Measurements from ENCODE around the gene ANLN. TPM values are rescaled to one million over a fixed set of nuclear protein-coding genes. Genes with fewer than 3 reads are reported as not detected.

The ANLN gene
- polyA plus RNA-seq, 3 donors, result 0.12 to 1.1 (median 0.25) TPM

GRCh38 chr7:36388423-36388822 lies 1.2 kb upstream of the ANLN start:
- H3K4me2 ChIP-seq (replicated peaks; ENCODE audit: extremely low read depth, low read length, poor library complexity, severe bottlenecking), result no peak overlapping the region
- WGBS (ENCODE audit: insufficient coverage), result no CpG with 5 or more reads among the region's 4 CpGs
- H3K9me3 ChIP-seq (replicated peaks in 1 of 2; ENCODE audit: control insufficient read depth in 1 of 2, insufficient read depth in 1 of 2, low read length in 2 of 2), result no peaks in the 10 kb centered on the region
- H4K20me1 ChIP-seq (ENCODE audit: insufficient read depth, low read length), result no peaks in the 10 kb centered on the region
- peaks cover 28% of the 10 kb centered on the region for H3K4me1 Mint-ChIP-seq
- TF ChIP-seq, protein P1, sequence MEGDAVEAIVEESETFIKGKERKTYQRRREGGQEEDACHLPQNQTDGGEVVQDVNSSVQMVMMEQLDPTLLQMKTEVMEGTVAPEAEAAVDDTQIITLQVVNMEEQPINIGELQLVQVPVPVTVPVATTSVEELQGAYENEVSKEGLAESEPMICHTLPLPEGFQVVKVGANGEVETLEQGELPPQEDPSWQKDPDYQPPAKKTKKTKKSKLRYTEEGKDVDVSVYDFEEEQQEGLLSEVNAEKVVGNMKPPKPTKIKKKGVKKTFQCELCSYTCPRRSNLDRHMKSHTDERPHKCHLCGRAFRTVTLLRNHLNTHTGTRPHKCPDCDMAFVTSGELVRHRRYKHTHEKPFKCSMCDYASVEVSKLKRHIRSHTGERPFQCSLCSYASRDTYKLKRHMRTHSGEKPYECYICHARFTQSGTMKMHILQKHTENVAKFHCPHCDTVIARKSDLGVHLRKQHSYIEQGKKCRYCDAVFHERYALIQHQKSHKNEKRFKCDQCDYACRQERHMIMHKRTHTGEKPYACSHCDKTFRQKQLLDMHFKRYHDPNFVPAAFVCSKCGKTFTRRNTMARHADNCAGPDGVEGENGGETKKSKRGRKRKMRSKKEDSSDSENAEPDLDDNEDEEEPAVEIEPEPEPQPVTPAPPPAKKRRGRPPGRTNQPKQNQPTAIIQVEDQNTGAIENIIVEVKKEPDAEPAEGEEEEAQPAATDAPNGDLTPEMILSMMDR (IDR thresholded peaks at IDR 0.05), result no peak
- H3K4me1 ChIP-seq (ENCODE audit: control insufficient read depth in 1 of 2, insufficient read depth in 2 of 2, low read length in 2 of 2), result peaks cover 15 to 20% of the 10 kb centered on the region in 2 donors
- intact Hi-C loops (cut with micrococcal nuclease), result no loop called here
- no peak overlapping the region for H3K9ac ChIP-seq (ENCODE audit: insufficient read depth, low read length, poor library complexity, severe bottlenecking)
- H3K4me3 Mint-ChIP-seq, result no peak overlapping the region
- no peak for DNase-seq
- no peak overlapping the region for H3K4me3 ChIP-seq (replicated peaks in 1 of 3; ENCODE audit: low read depth in 2 of 3, low read length in 3 of 3)
- H3K36me3 ChIP-seq (replicated peaks in 1 of 2; ENCODE audit: control insufficient read depth in 1 of 2, insufficient read depth in 2 of 2, low read length in 2 of 2), result no peaks in the 10 kb centered on the region
- no peaks in the 10 kb centered on the region for H3K27me3 ChIP-seq (ENCODE audit: control insufficient read depth in 2 of 2, insufficient read depth in 2 of 2, low read length in 2 of 2)
- peak overlapping the region; percentile 32 for H2AFZ ChIP-seq (ENCODE audit: insufficient read depth, low read depth, low read length, poor library complexity, severe bottlenecking)
- peaks cover 0 to 2% (median 0%) of the 10 kb centered on the region in 3 donors for H3K27me3 Mint-ChIP-seq (ENCODE audit: low read depth in 3 of 3)
- H3K27ac ChIP-seq (ENCODE audit: low read depth in 1 of 2, low read length in 2 of 2), result no peak overlapping the region
- no peaks in the 10 kb centered on the region for H3K9me3 Mint-ChIP-seq
- peaks cover 38% of the 10 kb centered on the region for H3K79me2 ChIP-seq (ENCODE audit: insufficient read depth, low read length)
- H3K36me3 Mint-ChIP-seq, result no peaks in the 10 kb centered on the region
- peak overlapping the region in 2 of 7 donors; percentile 11 to 87 for H3K27ac Mint-ChIP-seq

DNA sequence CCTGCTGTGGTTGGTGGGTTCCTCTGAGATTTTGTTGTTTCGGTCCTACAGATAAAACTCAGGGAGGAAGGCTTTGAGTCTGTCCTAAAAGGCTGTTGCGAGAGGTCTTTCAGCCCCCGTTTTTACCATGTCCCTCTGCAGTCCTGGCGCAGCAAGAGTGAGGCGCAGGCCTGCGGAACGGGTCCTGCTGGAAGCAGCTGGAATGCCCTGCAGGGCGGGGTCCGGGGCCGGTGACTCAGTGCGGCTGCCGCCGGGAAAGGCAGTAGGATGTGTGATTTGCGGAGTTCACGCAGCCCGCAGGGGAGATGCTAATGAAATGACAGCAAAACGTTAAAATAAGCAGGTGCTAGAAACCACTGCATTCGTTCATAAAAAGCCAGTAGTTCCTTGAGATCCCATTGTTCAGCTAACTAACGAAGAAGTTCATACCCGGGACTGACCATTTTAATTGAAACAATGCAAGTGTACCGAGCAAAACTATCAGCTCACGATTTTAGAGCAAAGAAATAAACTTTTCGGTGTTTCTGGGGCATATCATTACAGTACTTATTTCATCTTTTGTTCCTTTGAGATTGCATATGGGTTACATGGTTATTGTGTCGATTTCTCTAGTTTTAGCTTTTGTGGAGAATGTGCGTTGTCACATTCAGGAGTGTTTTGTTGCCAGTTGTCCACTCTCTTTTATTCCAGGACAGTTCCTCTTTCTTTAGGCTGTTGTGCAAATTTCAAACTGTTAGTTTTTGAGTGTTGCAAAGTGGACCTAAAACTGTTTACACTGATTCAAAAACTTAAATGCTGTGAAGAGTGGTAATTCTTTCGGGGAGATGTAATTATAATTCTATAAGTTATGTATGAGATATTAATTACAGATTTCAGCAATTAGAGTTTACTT lies 783 bp downstream of the ANLN start:
- peak overlapping the region; percentile 71 for H3K9ac ChIP-seq (ENCODE audit: insufficient read depth, low read length, poor library complexity, severe bottlenecking)
- H3K9me3 Mint-ChIP-seq, result peaks cover 0 to 1% (median 0%) of the 10 kb centered on the region in 7 donors
- no peaks in the 10 kb centered on the region for H3K27me3 ChIP-seq (ENCODE audit: control insufficient read depth in 2 of 2, insufficient read depth in 2 of 2, low read length in 2 of 2)
- H3K4me2 ChIP-seq (replicated peaks; ENCODE audit: extremely low read depth, low read length, poor library complexity, severe bottlenecking), result peak overlapping the region; percentile 100
- peak overlapping the region; percentile 88 to 100 (median 96) for H3K4me3 ChIP-seq (replicated peaks in 1 of 3; ENCODE audit: low read depth in 2 of 3, low read length in 3 of 3)
- H3K4me1 ChIP-seq (ENCODE audit: control insufficient read depth in 1 of 2, insufficient read depth in 2 of 2, low read length in 2 of 2), result peaks cover 15 to 26% of the 10 kb centered on the region in 2 donors
- H3K27ac ChIP-seq (ENCODE audit: low read depth in 1 of 2, low read length in 2 of 2), result peak overlapping the region; percentile 42 to 76
- H3K4me1 Mint-ChIP-seq, result peaks cover 43% of the 10 kb centered on the region
- peaks cover 0 to 2% (median 0%) of the 10 kb centered on the region in 3 donors for H3K27me3 Mint-ChIP-seq (ENCODE audit: low read depth in 3 of 3)
- H3K4me3 Mint-ChIP-seq, result peak overlapping the region; percentile 94 to 99
- H4K20me1 ChIP-seq (ENCODE audit: insufficient read depth, low read length), result no peaks in the 10 kb centered on the region
- no peaks in the 10 kb centered on the region for H3K36me3 ChIP-seq (replicated peaks in 1 of 2; ENCODE audit: control insufficient read depth in 1 of 2, insufficient read depth in 2 of 2, low read length in 2 of 2)
- peaks cover 58% of the 10 kb centered on the region for H3K79me2 ChIP-seq (ENCODE audit: insufficient read depth, low read length)
- intact Hi-C loops (cut with micrococcal nuclease), result no loop called here
- no peaks in the 10 kb centered on the region for H3K9me3 ChIP-seq (replicated peaks in 1 of 2; ENCODE audit: control insufficient read depth in 1 of 2, insufficient read depth in 1 of 2, low read length in 2 of 2)
- peak; percentile 32 to 81 (median 49) for DNase-seq
- H2AFZ ChIP-seq (ENCODE audit: insufficient read depth, low read depth, low read length, poor library complexity, severe bottlenecking), result peak overlapping the region; percentile 91
- TF ChIP-seq, protein P1 (IDR thresholded peaks at IDR 0.05), result no peak
- H3K36me3 Mint-ChIP-seq, result no peaks in the 10 kb centered on the region
- peak overlapping the region; percentile 72 to 92 (median 85) for H3K27ac Mint-ChIP-seq
- 0% methylated on average over 20 of the region's 26 CpGs for WGBS (ENCODE audit: insufficient coverage)

Data from CD14-positive monocyte (primary cell).